Measurements from ENCODE around the gene NT5C2.
A peak's percentile ranks its signal among the peaks of the same experiment; 100 is the strongest.
"Not testable (repeated sequence)": the region's sequence is repeated elsewhere in the genome, so short reads cannot be mapped to it uniquely, and the experiment has no call there.

NT5C2 gene

GRCh38 chr10:103145046-103145445, 48.0 kb downstream of the NT5C2 start:
- H3K27ac ChIP-seq: no peak overlapping the region
- no peaks in the 10 kb centered on the region for H3K36me3 ChIP-seq (ENCODE audit: insufficient read depth, low read length)
- H3K4me3 ChIP-seq: no peak overlapping the region
- no peak overlapping the region for H3K9ac ChIP-seq (ENCODE audit: insufficient read length)
- no peaks in the 10 kb centered on the region for H3K9me3 ChIP-seq (ENCODE audit: low read depth, low read length)
- DNase-seq (ENCODE audit: low read depth, low spot score): no peak
- TF ChIP-seq FOXP2 (optimal IDR thresholded peaks at IDR 0.05; ENCODE audit: control extremely low read depth, extremely low read length, insufficient read depth): no peak
- no peak for TF ChIP-seq POLR2AphosphoS5 (IDR thresholded peaks at IDR 0.05; ENCODE audit: borderline replicate concordance, low read depth, low read length)
- no peak for TF ChIP-seq EZH2 (IDR thresholded peaks at IDR 0.05)

- no peaks in the 10 kb centered on the region for H3K9me3 ChIP-seq (ENCODE audit: low read depth, low read length)
- no peak overlapping the region for H3K4me3 ChIP-seq
- no peak overlapping the region for H3K27ac ChIP-seq
- no peaks in the 10 kb centered on the region for H3K36me3 ChIP-seq (ENCODE audit: insufficient read depth, low read length)
- H3K9ac ChIP-seq (ENCODE audit: insufficient read length): no peak overlapping the region
- TF ChIP-seq EZH2 (IDR thresholded peaks at IDR 0.05) (no peak), FOXP2 (optimal IDR thresholded peaks at IDR 0.05; ENCODE audit: control extremely low read depth, extremely low read length, insufficient read depth) (no peak), POLR2AphosphoS5 (IDR thresholded peaks at IDR 0.05; ENCODE audit: borderline replicate concordance, low read depth, low read length) (no peak)
- no peak for DNase-seq (ENCODE audit: low read depth, low spot score)
Observed at GRCh38 chr10:103144041-103144440, 49.0 kb downstream of the NT5C2 start.

- H3K4me3 ChIP-seq; H3K9me3 ChIP-seq (ENCODE audit: low read depth, low read length); H3K27ac ChIP-seq; H3K36me3 ChIP-seq (ENCODE audit: insufficient read depth, low read length); DNase-seq (ENCODE audit: low read depth, low spot score); H3K9ac ChIP-seq (ENCODE audit: insufficient read length): not testable (repeated sequence)
Observed at GRCh38 chr10:103143641-103144040, 49.4 kb downstream of the NT5C2 start.

GRCh38 chr10:103141950-103142349, 51.1 kb downstream of the NT5C2 start:
- H3K27ac ChIP-seq: no peak overlapping the region
- no peak overlapping the region for H3K4me3 ChIP-seq
- no peak for TF ChIP-seq POLR2AphosphoS5 (IDR thresholded peaks at IDR 0.05; ENCODE audit: borderline replicate concordance, low read depth, low read length)
- TF ChIP-seq EZH2 (IDR thresholded peaks at IDR 0.05): no peak
- TF ChIP-seq FOXP2 (optimal IDR thresholded peaks at IDR 0.05; ENCODE audit: control extremely low read depth, extremely low read length, insufficient read depth): no peak
- no peak for DNase-seq (ENCODE audit: low read depth, low spot score)
- no peaks in the 10 kb centered on the region for H3K9me3 ChIP-seq (ENCODE audit: low read depth, low read length)
- no peaks in the 10 kb centered on the region for H3K36me3 ChIP-seq (ENCODE audit: insufficient read depth, low read length)
- no peak overlapping the region for H3K9ac ChIP-seq (ENCODE audit: insufficient read length)

- Histone ChIP-seq H3K9ac (ENCODE audit: insufficient read length) (no peak overlapping the region), H3K36me3 (ENCODE audit: insufficient read depth, low read length) (peaks cover 4% of the 10 kb centered on the region; the same call in 1 of the 2 replicates), H3K4me3 (no peak overlapping the region), H3K27ac (no peak overlapping the region), H3K9me3 (ENCODE audit: low read depth, low read length) (no peaks in the 10 kb centered on the region)
- TF ChIP-seq POLR2AphosphoS5 (IDR thresholded peaks at IDR 0.05; ENCODE audit: borderline replicate concordance, low read depth, low read length) (no peak), FOXP2 (optimal IDR thresholded peaks at IDR 0.05; ENCODE audit: control extremely low read depth, extremely low read length, insufficient read depth) (no peak), EZH2 (IDR thresholded peaks at IDR 0.05) (no peak)
- no peak for DNase-seq (ENCODE audit: low read depth, low spot score)
Observed at GRCh38 chr10:103140469-103140868, 52.6 kb downstream of the NT5C2 start.

- Histone ChIP-seq H3K27ac (no peak overlapping the region), H3K4me3 (no peak overlapping the region), H3K9ac (ENCODE audit: insufficient read length) (no peak overlapping the region), H3K36me3 (ENCODE audit: insufficient read depth, low read length) (peaks cover 4% of the 10 kb centered on the region; the same call in 1 of the 2 replicates), H3K9me3 (ENCODE audit: low read depth, low read length) (no peaks in the 10 kb centered on the region)
- TF ChIP-seq POLR2AphosphoS5 (IDR thresholded peaks at IDR 0.05; ENCODE audit: borderline replicate concordance, low read depth, low read length) (no peak), EZH2 (IDR thresholded peaks at IDR 0.05) (no peak), FOXP2 (optimal IDR thresholded peaks at IDR 0.05; ENCODE audit: control extremely low read depth, extremely low read length, insufficient read depth) (no peak)
- no peak for DNase-seq (ENCODE audit: low read depth, low spot score)
Observed at GRCh38 chr10:103139803-103140202, 53.3 kb downstream of the NT5C2 start.

- not testable (repeated sequence) for H3K4me3 ChIP-seq; H3K36me3 ChIP-seq (ENCODE audit: insufficient read depth, low read length); H3K27ac ChIP-seq; H3K9me3 ChIP-seq (ENCODE audit: low read depth, low read length); H3K9ac ChIP-seq (ENCODE audit: insufficient read length); DNase-seq (ENCODE audit: low read depth, low spot score)
Observed at GRCh38 chr10:103135168-103135567, 57.9 kb downstream of the NT5C2 start.

GRCh38 chr10:103130910-103131309, 62.2 kb downstream of the NT5C2 start:
- Histone ChIP-seq H3K9me3 (ENCODE audit: low read depth, low read length) (no peaks in the 10 kb centered on the region), H3K27ac (no peak overlapping the region), H3K9ac (ENCODE audit: insufficient read length) (no peak overlapping the region), H3K36me3 (ENCODE audit: insufficient read depth, low read length) (no peaks in the 10 kb centered on the region; the same call in 1 of the 2 replicates), H3K4me3 (no peak overlapping the region)
- DNase-seq (ENCODE audit: low read depth, low spot score): no peak
- no peak for TF ChIP-seq FOXP2 (optimal IDR thresholded peaks at IDR 0.05; ENCODE audit: control extremely low read depth, extremely low read length, insufficient read depth)
- TF ChIP-seq POLR2AphosphoS5 (IDR thresholded peaks at IDR 0.05; ENCODE audit: borderline replicate concordance, low read depth, low read length): no peak

- H3K9me3 ChIP-seq (ENCODE audit: low read depth, low read length); DNase-seq (ENCODE audit: low read depth, low spot score); H3K9ac ChIP-seq (ENCODE audit: insufficient read length); H3K36me3 ChIP-seq (ENCODE audit: insufficient read depth, low read length); H3K27ac ChIP-seq; H3K4me3 ChIP-seq: not testable (repeated sequence)
Observed at GRCh38 chr10:103130180-103130579, 62.9 kb downstream of the NT5C2 start.

GRCh38 chr10:103127241-103127640, 65.8 kb downstream of the NT5C2 start:
- DNase-seq (ENCODE audit: low read depth, low spot score): peak; percentile 26
- Histone ChIP-seq H3K4me3 (no peak overlapping the region), H3K9ac (ENCODE audit: insufficient read length) (no peak overlapping the region), H3K36me3 (ENCODE audit: insufficient read depth, low read length) (no peaks in the 10 kb centered on the region), H3K9me3 (ENCODE audit: low read depth, low read length) (no peaks in the 10 kb centered on the region), H3K27ac (peak overlapping the region; percentile 54; the same call in 1 of the 2 replicates)
- TF ChIP-seq EZH2 (IDR thresholded peaks at IDR 0.05) (no peak), POLR2AphosphoS5 (IDR thresholded peaks at IDR 0.05; ENCODE audit: borderline replicate concordance, low read depth, low read length) (no peak), FOXP2 (optimal IDR thresholded peaks at IDR 0.05; ENCODE audit: control extremely low read depth, extremely low read length, insufficient read depth) (no peak)

All from SK-N-MC (cell line).